Measurements from ENCODE around the gene SERINC5. TPM values are rescaled to one million over a fixed set of nuclear protein-coding genes. Genes with fewer than 3 reads are reported as not detected.

The SERINC5 gene
- total RNA-seq, 4 donors from 2014 or later: 9.5 to 54.5 (median 22.4) TPM

DNA sequence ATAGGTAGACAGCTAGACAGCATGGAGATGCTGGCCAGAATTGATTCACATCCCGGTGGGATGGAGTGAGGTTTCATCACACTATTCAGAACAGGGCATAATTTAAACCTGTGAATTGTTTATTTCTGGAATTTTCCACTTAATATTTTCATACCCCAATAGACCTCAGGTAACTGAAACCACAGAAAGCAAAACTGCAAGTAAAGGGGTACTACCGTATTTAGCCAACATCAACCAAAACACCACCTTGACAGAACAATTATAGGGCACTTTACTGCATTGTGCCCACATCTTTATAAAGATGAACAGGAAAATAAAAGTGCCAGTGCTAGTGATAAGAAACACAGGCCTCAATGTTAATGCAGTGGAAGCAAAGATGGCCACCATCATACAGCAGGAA, 7.5 kb downstream of the SERINC5 start:
- Histone ChIP-seq H3K4me3 (no peak overlapping the region), H3K27me3 (no peaks in the 10 kb centered on the region), H3K36me3 (no peaks in the 10 kb centered on the region), H3K27ac (peak overlapping the region in 1 of 2 donors; percentile 81), H3K4me1 (peaks cover 3 to 6% of the 10 kb centered on the region in 2 donors), H3K9me3 (no peaks in the 10 kb centered on the region)
- DNase-seq: no peak
- intact Hi-C loops (cut with DNase I; ENCODE audit: low total_unique reads): no loop called here
- TF ChIP-seq POLR2A (IDR thresholded peaks at IDR 0.05) (no peak), CTCF (IDR thresholded peaks at IDR 0.05) (no peak)

DNA sequence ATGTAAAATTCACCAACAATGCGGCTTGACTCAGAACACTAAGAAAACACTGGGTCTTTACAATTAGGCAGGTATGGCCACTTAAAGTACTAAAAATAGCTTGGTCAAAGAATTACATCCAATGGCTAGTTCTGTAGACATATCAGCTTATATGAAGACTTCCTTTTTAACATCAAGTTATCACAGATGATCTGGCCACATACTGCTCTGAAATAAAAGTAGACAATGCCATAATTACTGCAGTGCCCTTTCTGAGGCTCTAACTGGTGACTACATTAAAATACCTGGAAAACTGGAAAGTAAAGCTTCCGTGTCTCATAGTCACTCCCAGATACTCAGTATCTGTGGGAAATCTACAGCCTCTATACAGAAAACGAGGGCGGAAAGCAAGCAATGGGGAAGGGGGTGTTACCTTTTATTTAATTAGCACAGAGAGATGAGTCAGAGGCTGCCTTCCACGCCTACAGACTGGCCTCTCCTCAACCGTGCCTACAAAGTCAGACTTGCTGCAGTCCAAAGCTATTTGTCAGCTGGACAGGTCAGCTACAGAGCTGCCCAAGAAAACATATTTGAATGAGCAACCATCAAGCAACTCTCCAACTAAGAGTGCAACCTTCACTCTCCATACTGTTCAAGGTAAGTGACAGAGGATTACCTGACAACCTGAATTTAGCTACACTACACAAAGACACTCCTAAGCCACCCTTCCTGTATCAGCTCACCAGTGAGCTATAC, 8.7 kb downstream of the SERINC5 start:
- peak; percentile 55 to 74 for DNase-seq
- H3K27ac ChIP-seq: peak overlapping the region; percentile 54 to 81
- TF ChIP-seq CTCF (IDR thresholded peaks at IDR 0.05): no peak
- H3K4me1 ChIP-seq: peaks cover 0 to 6% of the 10 kb centered on the region in 2 donors
- no peak overlapping the region for H3K4me3 ChIP-seq
- intact Hi-C loops (cut with DNase I; ENCODE audit: low total_unique reads): no loop called here
- H3K36me3 ChIP-seq: no peaks in the 10 kb centered on the region
- no peaks in the 10 kb centered on the region for H3K9me3 ChIP-seq
- H3K27me3 ChIP-seq: no peaks in the 10 kb centered on the region

DNA sequence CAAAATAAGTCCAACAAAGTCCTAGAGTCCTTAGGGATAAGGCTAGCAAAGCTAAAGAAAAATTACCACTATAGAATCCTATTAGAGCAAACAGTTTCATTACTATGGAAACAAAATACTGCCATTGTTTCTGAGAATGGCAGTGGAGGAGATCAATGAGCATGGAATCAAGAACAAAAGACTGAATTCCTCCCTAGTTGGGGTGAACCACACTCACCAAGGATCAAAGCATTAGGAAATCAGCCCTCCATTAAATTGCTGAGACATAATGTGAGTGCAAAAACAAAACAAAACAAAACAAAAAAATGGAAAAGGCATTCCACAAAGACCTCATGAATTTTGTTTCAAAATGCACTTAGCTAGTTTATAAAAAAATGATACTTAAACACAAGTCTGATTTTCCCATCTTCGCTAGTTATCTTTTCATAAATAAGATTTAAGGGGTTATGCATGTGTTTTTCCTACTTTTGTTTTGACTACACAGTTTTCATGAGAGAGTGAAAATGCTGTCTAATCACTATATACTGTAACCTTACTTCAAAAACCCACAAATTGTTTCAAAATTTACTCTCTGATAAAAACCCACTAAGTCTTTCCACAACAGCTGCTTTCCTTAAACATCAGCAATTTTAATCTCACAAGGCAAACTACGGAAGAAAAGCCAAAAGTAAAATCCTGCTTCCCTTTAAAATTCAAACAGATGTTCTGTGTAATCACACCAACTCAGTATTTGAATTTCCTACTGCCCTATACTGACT, 9.7 kb downstream of the SERINC5 start:
- TF ChIP-seq CTCF (IDR thresholded peaks at IDR 0.05): no peak
- no peak for TF ChIP-seq POLR2A (IDR thresholded peaks at IDR 0.05)
- peak overlapping the region; percentile 54 to 81 for H3K27ac ChIP-seq

DNA sequence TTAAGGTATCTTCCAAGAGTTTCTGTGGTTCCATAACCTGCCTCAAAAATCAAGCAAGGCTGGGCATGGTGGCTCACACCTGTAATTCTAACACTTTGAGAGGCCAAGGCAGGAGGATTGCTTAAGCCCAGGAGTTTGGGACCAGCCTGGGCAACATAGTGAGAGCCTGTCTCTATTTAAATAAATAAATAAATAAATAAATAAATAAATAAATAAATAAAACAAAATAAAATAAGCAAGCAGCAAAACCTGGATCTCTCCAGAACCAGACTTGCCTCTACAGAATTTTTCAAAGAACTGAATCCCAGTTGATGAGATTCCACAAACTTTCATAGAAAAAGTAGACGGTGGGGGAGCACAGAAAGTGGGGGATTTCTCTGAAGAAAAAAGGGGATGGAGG, 12.3 kb downstream of the SERINC5 start:
- intact Hi-C loops (cut with DNase I; ENCODE audit: low total_unique reads): no loop called here
- no peak for TF ChIP-seq CTCF (IDR thresholded peaks at IDR 0.05)
- no peak for TF ChIP-seq POLR2A (IDR thresholded peaks at IDR 0.05)
- Histone ChIP-seq H3K36me3 (no peaks in the 10 kb centered on the region), H3K4me1 (peaks cover 6 to 9% of the 10 kb centered on the region in 2 donors), H3K9me3 (no peaks in the 10 kb centered on the region), H3K4me3 (no peak overlapping the region), H3K27me3 (no peaks in the 10 kb centered on the region), H3K27ac (no peak overlapping the region)
- no peak for DNase-seq

More for the DNA sequence above, 9.7 kb downstream of the SERINC5 start:
- Histone ChIP-seq H3K36me3 (no peaks in the 10 kb centered on the region), H3K9me3 (no peaks in the 10 kb centered on the region), H3K4me3 (no peak overlapping the region), H3K27me3 (no peaks in the 10 kb centered on the region), H3K4me1 (peaks cover 0 to 6% of the 10 kb centered on the region in 2 donors)
- DNase-seq: no peak
- intact Hi-C loops (cut with DNase I; ENCODE audit: low total_unique reads): no loop called here

GRCh38 chr5:80242849-80243248, 13.0 kb downstream of the SERINC5 start:
- no peak for DNase-seq
- Histone ChIP-seq H3K27me3 (no peaks in the 10 kb centered on the region), H3K4me1 (peaks cover 4 to 12% of the 10 kb centered on the region in 2 donors), H3K9me3 (no peaks in the 10 kb centered on the region), H3K4me3 (no peak overlapping the region), H3K36me3 (no peaks in the 10 kb centered on the region), H3K27ac (no peak overlapping the region)
- TF ChIP-seq POLR2A (IDR thresholded peaks at IDR 0.05) (no peak), CTCF (IDR thresholded peaks at IDR 0.05) (no peak)
- intact Hi-C loops (cut with DNase I; ENCODE audit: low total_unique reads): no loop called here
